A172 (cell line): ENCODE data around the gene AHRR. TPM values are rescaled to one million over a fixed set of nuclear protein-coding genes. Genes with fewer than 3 reads are reported as not detected.
"Not testable (repeated sequence)": the region's sequence is repeated elsewhere in the genome, so short reads cannot be mapped to it uniquely, and the experiment has no call there.

Experiments
- DNase-seq: peaks from one replicate; pipeline ENCODE4 v3.0.0-alpha.2; 2015; ENCODE audit warnings: low spot score
- total RNA-seq: library from RNA; depleted of rRNA; stranded (reverse); fragments of >200 nt; shearing (Covaris generic); gene quantifications from 2 replicates; pipeline ENCODE4 v1.2.3, GENCODE V29; 2014

The AHRR gene
- total RNA-seq, 1 experiment from 2014 or later: 1.4 TPM

DNA sequence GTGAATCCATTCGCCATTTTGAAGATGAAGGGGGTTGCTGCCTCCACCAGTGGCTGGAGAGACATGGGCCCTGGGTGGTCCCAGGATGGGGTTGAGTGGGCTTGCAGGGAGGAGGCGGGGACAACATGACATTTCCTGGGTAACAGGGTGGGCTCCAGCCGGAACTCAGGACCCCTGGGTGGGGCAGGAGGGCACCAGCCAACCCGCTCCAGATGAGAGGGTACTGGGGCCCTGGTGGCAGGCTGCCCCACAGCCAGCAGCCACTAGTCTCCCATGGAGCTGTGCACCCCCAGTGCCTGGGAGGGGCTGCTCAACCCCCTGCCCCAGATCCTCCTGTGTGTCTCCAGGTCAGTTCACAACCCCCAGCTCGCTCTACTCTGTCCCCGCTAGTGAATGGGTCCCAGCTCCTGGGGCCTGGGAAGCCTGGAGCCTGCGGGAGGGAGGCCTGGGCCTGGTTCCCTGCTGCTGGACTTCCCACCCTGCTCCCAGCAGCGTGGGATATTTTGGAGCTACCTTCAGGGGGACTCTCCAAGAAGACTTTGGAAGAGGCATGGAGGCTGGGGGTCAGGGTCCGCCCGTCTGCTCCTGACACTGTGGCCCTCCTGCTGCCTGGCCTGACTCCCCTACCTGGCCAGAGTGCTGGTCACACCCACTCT lies 55.9 kb downstream of the AHRR start:
- DNase-seq: no peak

GRCh38 chr5:378301-378891 lies 56.9 kb downstream of the AHRR start:
- no peak for DNase-seq

DNA sequence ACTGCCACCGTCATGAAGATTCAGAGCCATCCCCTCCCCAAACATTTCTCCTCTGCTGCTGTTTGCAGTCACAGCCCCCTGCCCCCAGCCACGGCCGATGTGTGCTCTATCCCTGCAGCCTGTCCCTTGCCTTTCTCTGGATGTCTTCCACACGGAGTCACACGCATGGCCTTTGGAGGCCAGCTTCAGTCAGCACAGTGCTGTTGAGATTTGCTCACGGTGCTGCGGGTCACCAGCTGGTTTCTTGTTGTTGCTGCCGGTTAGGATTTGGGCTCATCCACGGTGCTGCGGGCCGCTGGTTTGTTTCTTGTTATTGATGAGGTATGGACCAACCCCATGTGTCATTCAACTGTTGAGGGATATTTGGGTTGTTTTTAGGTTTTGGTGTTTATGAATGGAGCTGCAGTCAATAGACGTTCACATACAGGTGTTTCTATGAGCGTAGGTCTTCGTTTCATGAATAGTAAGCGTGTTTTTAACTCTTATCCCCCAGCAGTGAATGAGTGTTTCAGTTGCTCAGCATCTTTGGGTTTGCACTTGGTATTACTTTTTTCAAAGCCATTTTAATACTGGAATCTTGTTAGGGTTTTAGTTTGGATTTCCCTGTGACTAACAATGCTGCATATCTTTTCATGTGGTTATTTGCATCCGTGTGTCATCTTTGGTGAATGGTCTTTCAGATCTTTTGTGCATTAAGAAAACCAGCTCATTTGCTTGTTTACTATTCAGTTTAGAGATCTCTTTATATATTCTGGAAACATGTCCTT lies 57.6 kb downstream of the AHRR start:
- no peak for DNase-seq

DNA sequence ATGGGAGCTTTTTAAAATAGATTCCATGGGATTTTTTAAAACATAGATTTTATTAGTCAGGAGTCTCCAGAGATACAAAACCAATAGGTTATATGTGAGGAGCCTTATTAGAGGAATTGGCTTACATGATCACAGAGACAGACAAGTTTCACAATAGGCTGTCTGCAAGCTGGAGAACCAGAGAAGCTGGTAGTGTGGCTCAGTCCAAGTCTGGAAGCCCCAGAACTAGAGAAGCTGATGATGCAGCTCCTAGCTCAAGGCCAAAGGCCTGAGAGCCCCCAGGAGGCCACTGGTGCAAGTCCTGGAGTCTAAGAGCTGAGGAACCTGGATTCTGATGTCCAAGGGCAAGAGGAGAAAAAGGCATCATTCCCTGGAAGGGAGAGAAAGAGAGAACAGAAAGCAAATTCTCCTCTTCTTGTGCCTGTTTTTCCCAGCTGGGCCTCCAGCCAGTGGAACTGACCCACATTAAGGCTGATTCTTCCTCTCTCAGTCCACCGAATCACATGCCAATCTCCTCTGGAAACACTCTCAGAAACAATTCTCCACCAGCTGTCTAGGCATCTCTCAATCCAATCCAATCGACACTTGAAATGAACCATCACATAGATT lies 59.3 kb downstream of the AHRR start:
- no peak for DNase-seq

GRCh38 chr5:383066-383465 lies 61.6 kb downstream of the AHRR start:
- DNase-seq: no peak

GRCh38 chr5:383621-384020 lies 62.1 kb downstream of the AHRR start:
- no peak for DNase-seq

- not testable (repeated sequence) for DNase-seq
Observed at GRCh38 chr5:384576-384975, 63.1 kb downstream of the AHRR start.

- no peak for DNase-seq
Observed at GRCh38 chr5:385321-385720, 63.8 kb downstream of the AHRR start.

DNA sequence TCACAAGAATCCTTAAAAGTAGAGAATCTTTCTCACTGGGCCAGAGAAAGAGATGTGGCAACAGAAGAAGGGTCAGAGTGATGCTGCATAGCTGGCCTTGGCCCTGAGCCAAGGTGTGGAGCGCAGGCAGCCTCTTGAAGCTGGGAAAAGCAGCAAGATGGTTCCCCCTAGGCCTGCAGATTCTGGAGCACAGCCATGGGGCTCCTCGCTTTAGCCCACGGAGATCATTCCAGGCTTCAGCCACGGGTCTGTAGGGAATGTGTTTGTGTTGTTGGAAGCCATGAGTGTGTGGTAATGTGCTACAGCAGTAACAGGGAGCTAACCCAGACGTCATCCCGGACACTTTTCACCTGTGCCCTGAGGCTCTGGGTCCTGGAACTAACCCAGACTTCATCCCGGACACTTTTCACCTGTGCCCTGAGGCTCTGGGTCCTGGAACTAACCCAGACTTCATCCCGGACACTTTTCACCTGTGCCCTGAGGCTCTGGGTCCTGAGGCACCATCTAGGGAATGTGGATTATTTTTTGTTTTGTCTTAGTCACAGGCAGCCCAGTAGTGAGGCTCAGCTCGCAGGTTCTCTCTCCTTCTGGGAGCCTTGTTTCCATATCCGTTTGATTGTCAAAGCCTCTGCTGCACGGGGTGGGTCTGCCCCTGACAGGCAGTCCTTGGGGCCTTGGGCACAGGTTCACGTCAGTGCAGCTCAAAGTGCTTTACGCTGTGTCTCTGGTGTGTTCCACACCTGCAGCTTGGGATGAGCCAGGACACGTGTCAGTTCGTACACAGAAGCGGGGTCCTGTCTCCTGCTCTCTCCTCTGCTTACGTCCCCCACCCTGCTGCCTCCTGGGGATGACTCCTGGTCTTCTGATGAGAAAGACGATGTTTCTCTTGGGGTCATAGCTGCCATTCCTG lies 65.2 kb downstream of the AHRR start:
- no peak for DNase-seq

GRCh38 chr5:387491-388265 lies 66.2 kb downstream of the AHRR start:
- DNase-seq: no peak

DNA sequence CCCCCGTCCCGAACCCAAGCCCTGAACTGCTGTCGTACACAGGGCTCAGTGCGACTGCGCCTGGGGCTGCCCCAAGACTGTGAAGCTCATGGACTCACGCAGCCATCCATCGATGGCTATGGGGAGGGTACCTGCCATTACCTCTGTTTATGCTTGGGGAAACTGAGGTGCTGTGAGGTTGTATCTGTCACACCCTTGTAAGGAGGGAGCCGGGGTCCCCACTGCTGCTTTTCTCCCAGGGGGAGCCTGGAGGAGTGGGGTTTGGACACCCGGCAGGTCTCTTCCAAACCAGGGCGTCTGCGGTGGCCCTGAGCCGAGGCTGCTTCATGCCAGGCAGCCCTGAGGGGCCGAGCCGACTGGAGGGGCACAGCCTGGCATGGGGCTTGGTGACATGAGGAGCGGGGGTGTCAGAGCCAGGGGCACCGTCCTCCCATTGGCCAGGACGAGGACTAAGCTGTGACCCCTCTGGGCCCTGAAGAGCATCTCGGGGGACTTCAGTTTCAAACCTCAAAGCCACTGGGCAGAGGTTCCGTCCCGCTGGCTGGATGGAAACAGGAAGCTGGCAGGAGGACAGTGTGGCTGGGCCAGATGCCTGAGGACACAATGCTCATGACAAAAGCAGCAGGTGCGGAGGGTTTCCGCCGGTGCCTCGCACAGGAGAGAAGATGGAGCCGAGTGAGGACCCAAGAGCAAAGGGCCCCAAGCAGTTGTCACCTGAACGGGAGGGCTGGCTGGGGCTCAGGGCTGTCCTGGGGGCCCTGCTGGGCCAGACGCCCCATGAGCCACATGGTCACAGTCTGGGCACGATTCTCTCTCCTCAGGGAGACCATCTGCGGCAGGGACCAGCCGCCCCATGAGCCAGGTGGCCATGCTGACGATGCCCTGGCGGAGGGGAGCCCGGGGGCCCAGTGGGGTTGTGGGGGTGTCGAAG lies 67.0 kb downstream of the AHRR start:
- DNase-seq: no peak

- DNase-seq: no peak
Observed at GRCh38 chr5:389197-389821, 67.8 kb downstream of the AHRR start.

- no peak for DNase-seq
Observed at GRCh38 chr5:389891-390622, 68.5 kb downstream of the AHRR start.

GRCh38 chr5:390623-391491 lies 69.3 kb downstream of the AHRR start:
- DNase-seq: no peak

- peak; percentile 58 for DNase-seq
Observed at GRCh38 chr5:392431-392988, 71.0 kb downstream of the AHRR start.

GRCh38 chr5:393846-394275 lies 72.3 kb downstream of the AHRR start:
- DNase-seq: no peak

DNA sequence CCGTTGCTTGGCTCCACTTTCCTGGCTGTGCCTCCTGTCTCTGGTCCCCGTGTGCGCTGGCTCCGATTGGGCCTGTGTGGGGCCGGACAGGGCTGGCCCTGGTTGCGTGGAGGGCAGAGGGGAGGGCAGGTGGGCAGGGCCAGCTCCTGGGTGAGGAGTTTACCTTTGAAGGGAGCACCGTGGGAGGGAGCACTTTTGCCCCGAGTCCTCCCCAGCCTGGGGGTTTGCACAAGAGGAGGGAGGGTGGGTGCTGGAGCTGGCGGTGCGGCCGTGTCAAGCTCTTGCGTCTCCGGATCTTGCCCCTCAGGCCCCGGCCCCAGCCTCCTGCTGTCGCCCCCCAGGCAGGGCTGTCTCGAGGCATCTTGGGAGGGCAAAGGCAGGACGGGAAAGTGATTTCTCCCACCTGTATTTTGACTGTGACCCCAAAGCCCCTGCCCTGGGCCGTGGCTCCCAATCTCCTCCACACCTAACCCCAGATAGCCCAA lies 73.2 kb downstream of the AHRR start:
- DNase-seq: no peak
